ENCODE results near the gene S100A3. TPM values are rescaled to one million over a fixed set of nuclear protein-coding genes. Genes with fewer than 3 reads are reported as not detected.

The S100A3 gene
- total RNA-seq, 4 donors from 2014 or later: 0.69 to 6.0 (median 1.1) TPM; not detected in 1

- 63 to 79% methylated on average over 4 of the region's 4 CpGs for WGBS, 2 donors (ENCODE audit: low coverage in 1 of 2)
- TF ChIP-seq EP300 (IDR thresholded peaks at IDR 0.05) (no peak), CTCF (IDR thresholded peaks at IDR 0.05) (peak in 3 of 4 experiments; percentile 37 to 63 (median 47))
- peaks cover 3 to 36% (median 18%) of the 10 kb centered on the region in 3 donors for H3K4me1 ChIP-seq
- H3K36me3 ChIP-seq: no peaks in the 10 kb centered on the region
- ATAC-seq: no peak
- H3K9me3 ChIP-seq: no peaks in the 10 kb centered on the region
- no peak overlapping the region for H3K4me3 ChIP-seq
- peak overlapping the region in 1 of 4 donors; percentile 36 for H3K27ac ChIP-seq
- H3K27me3 ChIP-seq: no peaks in the 10 kb centered on the region
Observed at GRCh38 chr1:153509729-153510354, 39.2 kb downstream of the S100A3 start.

GRCh38 chr1:153509036-153509435, 40.0 kb downstream of the S100A3 start:
- H3K27me3 ChIP-seq: no peaks in the 10 kb centered on the region
- 100% methylated on average over 3 of the region's 3 CpGs; no CpG with 5 or more reads in 1 of the 2 donors for WGBS, 2 donors (ENCODE audit: low coverage in 1 of 2)
- no peak for ATAC-seq
- no peak for TF ChIP-seq CTCF (IDR thresholded peaks at IDR 0.05)
- TF ChIP-seq POLR2AphosphoS5 (IDR thresholded peaks at IDR 0.05): no peak
- no peak for TF ChIP-seq POLR2A (IDR thresholded peaks at IDR 0.05)
- no peak for TF ChIP-seq EP300 (IDR thresholded peaks at IDR 0.05)
- peaks cover 3 to 36% (median 18%) of the 10 kb centered on the region in 3 donors for H3K4me1 ChIP-seq
- no peaks in the 10 kb centered on the region for H3K9me3 ChIP-seq
- no peaks in the 10 kb centered on the region for H3K36me3 ChIP-seq
- H3K27ac ChIP-seq: no peak overlapping the region
- H3K4me3 ChIP-seq: no peak overlapping the region

GRCh38 chr1:153507926-153508583, 41.0 kb downstream of the S100A3 start:
- WGBS, 2 donors (ENCODE audit: low coverage in 1 of 2): 100% methylated on average over 1 of the region's 11 CpGs; no CpG with 5 or more reads in 1 of the 2 donors

GRCh38 chr1:153506831-153507413, 42.1 kb downstream of the S100A3 start:
- Histone ChIP-seq H3K4me3 (no peak overlapping the region), H3K27me3 (no peaks in the 10 kb centered on the region), H3K36me3 (no peaks in the 10 kb centered on the region), H3K27ac (peak overlapping the region; percentile 51 to 88 (median 82)), H3K4me1 (peaks cover 3 to 36% (median 18%) of the 10 kb centered on the region in 3 donors), H3K9me3 (no peaks in the 10 kb centered on the region)
- peak; percentile 93 for ATAC-seq
- TF ChIP-seq POLR2A (IDR thresholded peaks at IDR 0.05) (no peak), POLR2AphosphoS5 (IDR thresholded peaks at IDR 0.05) (peak; percentile 94), EP300 (IDR thresholded peaks at IDR 0.05) (no peak), CTCF (IDR thresholded peaks at IDR 0.05) (no peak)
- WGBS, 2 donors (ENCODE audit: low coverage in 1 of 2): 0 to 14% methylated on average over 1 to 7 of the region's 7 CpGs

More at GRCh38 chr1:153507926-153508583, 41.0 kb downstream of the S100A3 start:
- TF ChIP-seq CTCF (IDR thresholded peaks at IDR 0.05) (no peak), EP300 (IDR thresholded peaks at IDR 0.05) (no peak), POLR2AphosphoS5 (IDR thresholded peaks at IDR 0.05) (no peak), POLR2A (IDR thresholded peaks at IDR 0.05) (no peak)
- Histone ChIP-seq H3K27ac (peak overlapping the region in 2 of 4 donors; percentile 81 to 82), H3K9me3 (no peaks in the 10 kb centered on the region), H3K4me1 (peaks cover 3 to 36% (median 18%) of the 10 kb centered on the region in 3 donors), H3K27me3 (no peaks in the 10 kb centered on the region), H3K4me3 (no peak overlapping the region), H3K36me3 (no peaks in the 10 kb centered on the region)
- no peak for ATAC-seq

Data from gastroesophageal sphincter (tissue), 4 donors.